H9 (cell line): ENCODE measurements around the gene CELF4. TPM values are rescaled to one million over a fixed set of nuclear protein-coding genes. Genes with fewer than 3 reads are reported as not detected.
A peak's percentile ranks its signal among the peaks of the same experiment; 100 is the strongest.

ENCODE experiments used
- DNase-seq: peaks from one replicate; pipeline ENCODE4 v3.0.0-alpha.2; 2017
- H2AFZ ChIP-seq: one replicate; pipeline ENCODE4 v1.6.1; 2013; ENCODE audit warnings: mild to moderate bottlenecking, low read length, control low read depth, moderate library complexity
- H2AK5ac ChIP-seq: 2 replicates; pipeline ENCODE4 v1.6.1; 2013; ENCODE audit warnings: low read length, control low read depth, mixed read lengths; ENCODE audit not compliant: insufficient read length
- H2BK120ac ChIP-seq: one replicate; pipeline ENCODE4 v1.6.1; 2013; ENCODE audit warnings: low read depth, mild to moderate bottlenecking, low read length, control low read depth, inconsistent platforms; ENCODE audit not compliant: poor library complexity, severe bottlenecking
- H2BK12ac ChIP-seq: 2 replicates; pipeline ENCODE4 v1.6.1; 2013; ENCODE audit warnings: low read length, control low read depth, mixed read lengths, low read depth; ENCODE audit not compliant: insufficient read length
- H2BK15ac ChIP-seq: 2 replicates; pipeline ENCODE4 v1.6.1; 2013; ENCODE audit warnings: low read depth, low read length, control low read depth
- H2BK20ac ChIP-seq: one replicate; pipeline ENCODE4 v1.6.1; 2013; ENCODE audit warnings: low read depth, mild to moderate bottlenecking, low read length, control low read depth, inconsistent platforms; ENCODE audit not compliant: poor library complexity, severe bottlenecking
- H2BK5ac ChIP-seq: 2 replicates; pipeline ENCODE4 v1.6.1; 2013; ENCODE audit warnings: low read length, control low read depth, mixed read lengths; ENCODE audit not compliant: insufficient read length
- H3K14ac ChIP-seq: 2 replicates; pipeline ENCODE4 v1.6.1; 2013; ENCODE audit warnings: low read length, control low read depth; ENCODE audit not compliant: insufficient read depth
- H3K18ac ChIP-seq: 2 replicates; pipeline ENCODE4 v1.6.1; 2013; ENCODE audit warnings: low read depth, mild to moderate bottlenecking, mixed read lengths, low read length, control low read depth; ENCODE audit not compliant: insufficient read length
- H3K23ac ChIP-seq: 2 replicates; pipeline ENCODE4 v1.6.1; 2013; ENCODE audit warnings: low read length, control low read depth, mixed read lengths, low read depth; ENCODE audit not compliant: insufficient read length
- H3K23me2 ChIP-seq: 2 replicates; pipeline ENCODE4 v1.6.1; 2013; ENCODE audit warnings: low read depth, mild to moderate bottlenecking, mixed read lengths, low read length, control low read depth; ENCODE audit not compliant: insufficient read length, poor library complexity, severe bottlenecking
- H3K27ac ChIP-seq: 2 replicates; pipeline ENCODE4 v1.5.1; 2013; ENCODE audit warnings: low read length, control low read depth, mixed read lengths, low read depth; ENCODE audit not compliant: insufficient read length
- H3K27me3 ChIP-seq: 2 replicates; pipeline ENCODE4 v1.6.1; 2013; ENCODE audit warnings: low read length, control low read depth, inconsistent platforms; ENCODE audit not compliant: insufficient read depth
- H3K4ac ChIP-seq: 2 replicates; pipeline ENCODE4 v1.6.1; 2013; ENCODE audit warnings: low read depth, mild to moderate bottlenecking, control low read depth, inconsistent platforms, low read length, moderate library complexity
- H3K4me1 ChIP-seq: 2 replicates; pipeline ENCODE4 v1.6.1; 2013; ENCODE audit warnings: low read length, control low read depth, inconsistent platforms; ENCODE audit not compliant: insufficient read depth
- H3K4me2 ChIP-seq: 2 replicates; pipeline ENCODE4 v1.6.1; 2013; ENCODE audit warnings: low read length, control low read depth, mixed read lengths; ENCODE audit not compliant: insufficient read length, insufficient read depth
- H3K56ac ChIP-seq: 2 replicates; pipeline ENCODE4 v1.6.1; 2013; ENCODE audit warnings: low read depth, mild to moderate bottlenecking, mixed read lengths, low read length, control low read depth; ENCODE audit not compliant: insufficient read length
- H3K79me1 ChIP-seq: 2 replicates; pipeline ENCODE4 v1.6.1; 2013; ENCODE audit warnings: low read depth, mild to moderate bottlenecking, moderate library complexity, low read length, control low read depth, inconsistent platforms; ENCODE audit not compliant: insufficient read depth, poor library complexity, severe bottlenecking
- H3K79me2 ChIP-seq: 2 replicates; pipeline ENCODE4 v1.6.1; 2013; ENCODE audit warnings: low read length, control low read depth, inconsistent platforms; ENCODE audit not compliant: insufficient read depth
- H3K9ac ChIP-seq: 2 replicates; pipeline ENCODE4 v1.6.1; 2013; ENCODE audit warnings: low read length, control low read depth, mixed read lengths; ENCODE audit not compliant: insufficient read length; ENCODE audit errors: extremely low read depth
- H3K9me3 ChIP-seq: one replicate; pipeline ENCODE4 v1.6.1; 2013; ENCODE audit warnings: low read depth, low read length, inconsistent platforms; ENCODE audit not compliant: control insufficient read depth
- H3T11ph ChIP-seq: one replicate; pipeline ENCODE4 v1.6.1; 2013; ENCODE audit warnings: mild to moderate bottlenecking, low read length, control low read depth, inconsistent platforms
- H4K20me1 ChIP-seq: one replicate; pipeline ENCODE4 v1.6.1; 2013; ENCODE audit not compliant: control insufficient read depth, insufficient read length, insufficient read depth
- H4K5ac ChIP-seq: 2 replicates; pipeline ENCODE4 v1.6.1; 2013; ENCODE audit warnings: low read depth, mild to moderate bottlenecking, mixed read lengths, low read length, control low read depth; ENCODE audit not compliant: insufficient read length
- H4K8ac ChIP-seq: replicated peaks from 2 replicates; pipeline ENCODE4 v1.6.1; 2013; ENCODE audit warnings: low read length, control low read depth, mixed read lengths, low read depth; ENCODE audit not compliant: insufficient read length
- H4K91ac ChIP-seq: 2 replicates; pipeline ENCODE4 v1.6.1; 2013; ENCODE audit warnings: low read depth, mild to moderate bottlenecking, moderate library complexity, mixed read lengths, low read length, control low read depth; ENCODE audit not compliant: insufficient read length
- H3K27ac Mint-ChIP-seq, 3 experiments: 2 replicates in 2 of 3; 3 replicates in 1 of 3; pipeline ENCODE4 v1.8.0; 2020 to 2021; ENCODE audit warnings: mixed read lengths in 3 of 3, mild to moderate bottlenecking in 1 of 3, moderate library complexity in 1 of 3
- H3K27me3 Mint-ChIP-seq: 2 replicates; pipeline ENCODE4 v1.8.0; 2021; ENCODE audit warnings: low read depth, mild to moderate bottlenecking, moderate library complexity, mixed read lengths
- H3K36me3 Mint-ChIP-seq, 3 experiments: 2 replicates in 2 of 3; 3 replicates in 1 of 3; pipeline ENCODE4 v1.8.0; 2020 to 2021; ENCODE audit warnings: low read depth in 3 of 3, mixed read lengths in 3 of 3; ENCODE audit not compliant: insufficient read depth in 1 of 3
- H3K4me1 Mint-ChIP-seq, 2 experiments: 2 replicates each; pipeline ENCODE4 v1.8.0; 2020; ENCODE audit warnings: mixed read lengths in 2 of 2
- H3K4me3 Mint-ChIP-seq, 2 experiments: 2 replicates in 1 of 2; 3 replicates in 1 of 2; pipeline ENCODE4 v1.8.0; 2020 to 2021; ENCODE audit warnings: mild to moderate bottlenecking in 2 of 2, mixed read lengths in 2 of 2, moderate library complexity in 1 of 2
- H3K9me3 Mint-ChIP-seq, 2 experiments: 2 replicates in 1 of 2; 3 replicates in 1 of 2; pipeline ENCODE4 v1.8.0; 2020; ENCODE audit warnings: mild to moderate bottlenecking in 2 of 2, mixed read lengths in 2 of 2, moderate library complexity in 1 of 2
- CTCF ChIP-seq: fragments of 200-600 bp; sonication (generic); conservative IDR thresholded peaks from 3 replicates; pipeline ENCODE4 v1.8.0; 2021; ENCODE audit warnings: antibody characterized with exemption, mild to moderate bottlenecking
- WGBS: extraction: QIAGEN DNeasy Blood & Tissue Kit; methylation state at CpG from one replicate; pipeline ENCODE4 v1.1.7; 2013; ENCODE audit warnings: missing lambda C conversion rate, low lambda C conversion rate, mixed read lengths; ENCODE audit not compliant: insufficient read length; ENCODE audit errors: extremely low coverage; 5-methylcytosine and 5-hydroxymethylcytosine counted together
- total RNA-seq: library from RNA; stranded (reverse); gene quantifications from 2 replicates; pipeline ENCODE4 v1.2.1, GENCODE V29; 2021

The CELF4 gene
- total RNA-seq, 1 experiment from 2014 or later, result 1.1 TPM

GRCh38 chr18:37451239-37451825 lies 114.3 kb downstream of the CELF4 start:
- H3K79me1 ChIP-seq, result no peaks in the 10 kb centered on the region
- no peaks in the 10 kb centered on the region for H3K23me2 ChIP-seq
- Mint-ChIP-seq H3K9me3 (peaks cover 0 to 3% of the 10 kb centered on the region in 2 experiments; a peak in 3 of 5 replicates), H3K27me3 (peaks cover 8% of the 10 kb centered on the region), H3K4me1 (peaks cover 26 to 49% of the 10 kb centered on the region in 2 experiments), H3K4me3 (0 out of 5 replicates have a peak overlapping the region, but pooled peaks of 1 of the 2 experiments have one; percentile 1), H3K36me3 (no peaks in the 10 kb centered on the region), H3K27ac (peak overlapping the region in 2 of 3 experiments; percentile 89 to 96; a peak in 4 of 7 replicates)
- H3K18ac ChIP-seq, result peak overlapping the region; percentile 9
- no peak overlapping the region for H3K27ac ChIP-seq
- H3K79me2 ChIP-seq, result no peaks in the 10 kb centered on the region
- H2BK20ac ChIP-seq, result no peak overlapping the region
- no peak overlapping the region for H3K56ac ChIP-seq
- no peak overlapping the region for H3K23ac ChIP-seq
- no peak overlapping the region for H4K91ac ChIP-seq
- H4K5ac ChIP-seq, result no peak overlapping the region
- no peak overlapping the region for H3T11ph ChIP-seq
- no peaks in the 10 kb centered on the region for H4K20me1 ChIP-seq
- H4K8ac ChIP-seq, result no peak overlapping the region
- no peak overlapping the region for H3K9ac ChIP-seq
- no peak overlapping the region for H2AK5ac ChIP-seq
- H2BK15ac ChIP-seq, result no peak overlapping the region
- H3K4me1 ChIP-seq, result peaks cover 5% of the 10 kb centered on the region; the same call in 1 of the 2 replicates
- no peak overlapping the region for H2AFZ ChIP-seq
- H3K14ac ChIP-seq, result no peak overlapping the region
- DNase-seq, result no peak
- TF ChIP-seq CTCF, result no peak
- no CpG with 5 or more reads among the region's 14 CpGs for WGBS
- H3K9me3 ChIP-seq, result no peaks in the 10 kb centered on the region
- H3K4ac ChIP-seq, result no peak overlapping the region
- H2BK120ac ChIP-seq, result no peak overlapping the region
- H2BK5ac ChIP-seq, result no peak overlapping the region
- no peaks in the 10 kb centered on the region for H3K27me3 ChIP-seq
- no peak overlapping the region for H2BK12ac ChIP-seq
- H3K4me2 ChIP-seq, result no peak overlapping the region
